IgD-negative memory B cell (primary cell): ENCODE results near the gene ZNF425. TPM values are rescaled to one million over a fixed set of nuclear protein-coding genes. Genes with fewer than 3 reads are reported as not detected.
"Not testable (repeated sequence)": the region's sequence is repeated elsewhere in the genome, so short reads cannot be mapped to it uniquely, and the experiment has no call there.

Experiments
- H3K27ac Mint-ChIP-seq, 3 donors: one replicate each; pipeline ENCODE4 v1.8.0; 2020 to 2022; ENCODE audit warnings: mild to moderate bottlenecking in 3 of 3, mixed read lengths in 3 of 3, moderate library complexity in 1 of 3
- H3K27me3 Mint-ChIP-seq: one replicate; pipeline ENCODE4 v1.8.0; 2021; ENCODE audit warnings: mixed read lengths
- H3K36me3 Mint-ChIP-seq: one replicate; pipeline ENCODE4 v1.8.0; 2020; ENCODE audit warnings: mild to moderate bottlenecking, mixed read lengths
- H3K4me1 Mint-ChIP-seq, 3 donors: one replicate each; pipeline ENCODE4 v1.8.0; 2020 to 2022; ENCODE audit warnings: mixed read lengths in 3 of 3, mild to moderate bottlenecking in 1 of 3
- H3K4me3 Mint-ChIP-seq, 4 donors: one replicate each; pipeline ENCODE4 v1.8.0; 2020 to 2022; ENCODE audit warnings: mild to moderate bottlenecking in 4 of 4, mixed read lengths in 4 of 4, moderate library complexity in 3 of 4
- H3K9me3 Mint-ChIP-seq, 3 donors: one replicate each; pipeline ENCODE4 v1.8.0; 2020 to 2021; ENCODE audit warnings: mixed read lengths in 3 of 3, mild to moderate bottlenecking in 1 of 3
- polyA plus RNA-seq: library from polyadenylated mRNA; unstranded; fragments of 300-500 nt; fragmentation: Illumina TruSeq; gene quantifications from one replicate; pipeline ENCODE4 v1.2.3, GENCODE V29; 2021

The ZNF425 gene
- polyA plus RNA-seq, 1 donor from 2014 or later, result 0.95 TPM

- no peaks in the 10 kb centered on the region for H3K9me3 Mint-ChIP-seq
- no peaks in the 10 kb centered on the region for H3K27me3 Mint-ChIP-seq
- peaks cover 4% of the 10 kb centered on the region for H3K36me3 Mint-ChIP-seq
- no peak overlapping the region for H3K4me3 Mint-ChIP-seq
- peaks cover 4 to 10% (median 8%) of the 10 kb centered on the region in 3 donors for H3K4me1 Mint-ChIP-seq
- H3K27ac Mint-ChIP-seq, result peak overlapping the region in 1 of 3 donors; percentile 67
These were observed 53.7 kb downstream of the ZNF425 start for GRCh38 chr7:149072438-149072775.

- H3K27me3 Mint-ChIP-seq, result no peaks in the 10 kb centered on the region
- no peak overlapping the region for H3K27ac Mint-ChIP-seq
- no peaks in the 10 kb centered on the region for H3K9me3 Mint-ChIP-seq
- no peak overlapping the region for H3K4me3 Mint-ChIP-seq
- H3K4me1 Mint-ChIP-seq, result peaks cover 2 to 9% (median 8%) of the 10 kb centered on the region in 3 donors
- H3K36me3 Mint-ChIP-seq, result peaks cover 4% of the 10 kb centered on the region
These were observed 54.3 kb downstream of the ZNF425 start for GRCh38 chr7:149071641-149072437.

GRCh38 chr7:149071182-149071635, 54.9 kb downstream of the ZNF425 start:
- no peak overlapping the region for H3K4me3 Mint-ChIP-seq
- H3K36me3 Mint-ChIP-seq, result peaks cover 4% of the 10 kb centered on the region
- H3K27ac Mint-ChIP-seq, result no peak overlapping the region
- H3K4me1 Mint-ChIP-seq, result peaks cover 2 to 8% (median 6%) of the 10 kb centered on the region in 3 donors
- H3K9me3 Mint-ChIP-seq, result no peaks in the 10 kb centered on the region
- H3K27me3 Mint-ChIP-seq, result no peaks in the 10 kb centered on the region

GRCh38 chr7:149070372-149071125, 55.6 kb downstream of the ZNF425 start:
- peaks cover 2 to 8% (median 6%) of the 10 kb centered on the region in 3 donors for H3K4me1 Mint-ChIP-seq
- no peak overlapping the region for H3K4me3 Mint-ChIP-seq
- peaks cover 4% of the 10 kb centered on the region for H3K36me3 Mint-ChIP-seq
- H3K27ac Mint-ChIP-seq, result no peak overlapping the region
- H3K9me3 Mint-ChIP-seq, result no peaks in the 10 kb centered on the region
- no peaks in the 10 kb centered on the region for H3K27me3 Mint-ChIP-seq

GRCh38 chr7:149067869-149068268, 58.3 kb downstream of the ZNF425 start:
- H3K27ac Mint-ChIP-seq, result peak overlapping the region in 1 of 3 donors; percentile 20
- H3K9me3 Mint-ChIP-seq, result no peaks in the 10 kb centered on the region
- peaks cover 3 to 11% (median 8%) of the 10 kb centered on the region in 3 donors for H3K4me1 Mint-ChIP-seq
- H3K36me3 Mint-ChIP-seq, result peaks cover 2% of the 10 kb centered on the region
- peak overlapping the region in 2 of 4 donors; percentile 6 to 79 for H3K4me3 Mint-ChIP-seq
- no peaks in the 10 kb centered on the region for H3K27me3 Mint-ChIP-seq

- Mint-ChIP-seq H3K4me3 (peak overlapping the region in 1 of 4 donors; percentile 69), H3K27me3 (no peaks in the 10 kb centered on the region), H3K4me1 (peaks cover 3 to 11% (median 7%) of the 10 kb centered on the region in 3 donors), H3K36me3 (no peaks in the 10 kb centered on the region), H3K27ac (peak overlapping the region in 1 of 3 donors; percentile 11), H3K9me3 (no peaks in the 10 kb centered on the region)
These were observed 62.6 kb downstream of the ZNF425 start for GRCh38 chr7:149063476-149063875.

- Mint-ChIP-seq H3K4me3 (peak overlapping the region in 1 of 4 donors; percentile 69), H3K27ac (peak overlapping the region in 2 of 3 donors; percentile 5 to 73)
- not testable (repeated sequence) for H3K4me1 Mint-ChIP-seq, H3K9me3 Mint-ChIP-seq, H3K27me3 Mint-ChIP-seq, H3K36me3 Mint-ChIP-seq
These were observed 63.8 kb downstream of the ZNF425 start for GRCh38 chr7:149062217-149062899.

- Mint-ChIP-seq H3K27ac (no peak overlapping the region), H3K36me3 (no peaks in the 10 kb centered on the region), H3K27me3 (no peaks in the 10 kb centered on the region), H3K9me3 (no peaks in the 10 kb centered on the region), H3K4me3 (no peak overlapping the region), H3K4me1 (peaks cover 0 to 5% (median 1%) of the 10 kb centered on the region in 3 donors)
These were observed 66.0 kb downstream of the ZNF425 start for GRCh38 chr7:149060156-149060555.

- H3K27me3 Mint-ChIP-seq, result peaks cover 4% of the 10 kb centered on the region
- H3K4me1 Mint-ChIP-seq, result no peaks in the 10 kb centered on the region
- H3K36me3 Mint-ChIP-seq, result no peaks in the 10 kb centered on the region
- H3K9me3 Mint-ChIP-seq, result no peaks in the 10 kb centered on the region
- no peak overlapping the region for H3K4me3 Mint-ChIP-seq
- H3K27ac Mint-ChIP-seq, result no peak overlapping the region
These were observed 72.2 kb downstream of the ZNF425 start for GRCh38 chr7:149053885-149054284.

- H3K4me3 Mint-ChIP-seq, result no peak overlapping the region
- no peaks in the 10 kb centered on the region for H3K36me3 Mint-ChIP-seq
- H3K27me3 Mint-ChIP-seq, result peaks cover 7% of the 10 kb centered on the region
- no peak overlapping the region for H3K27ac Mint-ChIP-seq
- H3K4me1 Mint-ChIP-seq, result no peaks in the 10 kb centered on the region
- H3K9me3 Mint-ChIP-seq, result no peaks in the 10 kb centered on the region
These were observed 72.7 kb downstream of the ZNF425 start for GRCh38 chr7:149053384-149053783.

Other genes starting within 250 kb of the ZNF425 start
- gene EZH2, start 242.0 kb downstream of the ZNF425 start, polyA plus RNA-seq, result 2.6 TPM
- 94.4 TPM for gene PDIA4, start 97.8 kb downstream of the ZNF425 start, polyA plus RNA-seq
- 12.8 TPM for gene ZNF786, start 35.6 kb downstream of the ZNF425 start, polyA plus RNA-seq
- gene ZNF398, start 21.1 kb upstream of the ZNF425 start, polyA plus RNA-seq, result 13.2 TPM
- gene ZNF282, start 69.2 kb upstream of the ZNF425 start, polyA plus RNA-seq, result 1.9 TPM
- 8.7 TPM for gene ZNF212, start 113.3 kb upstream of the ZNF425 start, polyA plus RNA-seq
- gene ZNF783, start 135.9 kb upstream of the ZNF425 start, polyA plus RNA-seq, result 8.1 TPM